CD4-positive, alpha-beta T cell treated with Interleukin-2 at 100 ng/mL for 4 hours (primary cell): ENCODE data around the gene ACOT9.
A peak's percentile ranks its signal among the peaks of the same experiment; 100 is the strongest.
"Not testable (repeated sequence)": the region's sequence is repeated elsewhere in the genome, so short reads cannot be mapped to it uniquely, and the experiment has no call there.

Experiments used
- DNase-seq: peaks from one replicate; pipeline ENCODE4 v3.0.0-alpha.2; 2020; ENCODE audit warnings: low spot score

ACOT9 gene

GRCh38 chrX:23694606-23695005, 48.5 kb downstream of the ACOT9 start:
- DNase-seq = peak; percentile 48

DNA sequence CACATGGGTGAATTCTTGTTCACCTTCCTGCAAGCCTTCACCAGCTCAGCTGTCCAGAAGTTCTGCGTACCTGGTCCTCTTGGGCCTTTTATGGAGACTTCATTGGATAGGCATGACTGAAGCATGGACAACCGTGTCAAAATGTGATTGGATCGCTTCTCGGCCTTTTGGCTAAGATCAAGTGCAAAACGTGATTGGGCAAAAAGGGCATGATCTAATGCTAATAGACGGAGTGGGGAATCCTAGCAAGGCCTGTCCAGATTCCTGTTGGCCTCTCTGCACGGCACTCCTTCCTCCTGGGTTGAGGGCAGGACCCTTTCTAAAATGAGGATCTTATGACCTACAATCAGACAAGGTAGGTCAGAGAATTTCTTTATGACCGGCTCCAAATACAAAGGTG, 50.9 kb downstream of the ACOT9 start:
- no peak for DNase-seq

DNA sequence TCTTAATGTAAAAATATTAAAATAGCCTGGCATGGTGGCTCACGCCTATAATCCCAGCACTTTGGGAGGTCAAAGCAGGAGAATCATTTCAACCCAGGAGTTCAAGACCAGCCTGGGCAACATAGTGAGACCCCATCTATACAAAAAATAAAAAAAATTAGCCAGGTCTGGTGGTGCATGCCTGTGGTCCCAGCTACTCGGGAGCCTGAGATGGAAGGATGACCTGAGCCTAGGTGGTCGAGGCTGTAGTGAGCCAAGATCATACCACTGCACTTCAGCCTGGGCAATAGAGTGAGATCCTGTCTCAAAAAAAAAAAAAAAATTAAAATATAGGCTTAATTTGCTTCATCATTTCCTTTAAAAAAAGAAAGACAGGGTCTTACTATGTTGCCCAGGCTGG, 66.6 kb downstream of the ACOT9 start:
- not testable (repeated sequence) for DNase-seq

DNA sequence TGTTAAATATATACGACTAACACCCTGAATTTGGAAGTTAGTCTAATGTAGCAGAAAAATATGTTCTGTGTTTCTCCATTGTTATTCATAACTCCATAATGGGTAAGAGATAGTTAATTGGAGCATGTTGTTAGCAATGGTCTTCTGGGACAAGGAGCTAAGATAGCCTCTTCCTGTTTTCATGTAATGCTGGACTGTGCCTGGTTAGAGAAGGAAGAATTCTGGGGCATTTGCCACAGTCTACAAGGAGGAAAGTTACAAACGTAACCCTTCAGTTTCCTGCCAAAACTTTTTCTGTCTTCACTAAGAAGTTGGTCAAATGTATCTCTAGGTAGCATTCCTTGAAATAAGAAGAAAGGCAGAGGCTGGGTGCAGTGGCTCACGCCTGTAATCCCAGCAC, 70.0 kb downstream of the ACOT9 start:
- DNase-seq = no peak

DNA sequence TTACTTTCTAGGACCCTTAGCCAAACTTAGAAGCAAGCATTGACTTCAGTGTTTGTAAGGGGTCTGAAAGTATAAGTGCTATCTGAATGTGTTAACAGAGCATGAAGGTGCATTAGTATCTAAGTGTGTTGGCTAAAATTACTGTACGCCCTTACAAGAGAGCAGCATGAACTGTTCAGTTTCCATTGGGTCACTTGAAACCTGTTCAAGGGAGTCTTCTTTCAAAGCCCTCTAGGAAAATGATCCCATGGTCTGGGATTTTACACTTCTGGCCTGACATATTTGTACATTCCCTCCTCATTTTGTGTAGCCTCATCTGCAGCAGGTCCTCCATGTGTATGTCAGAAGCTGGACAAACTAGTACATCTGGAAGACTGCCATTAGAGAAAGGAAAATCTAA, 72.5 kb downstream of the ACOT9 start:
- DNase-seq = no peak

DNA sequence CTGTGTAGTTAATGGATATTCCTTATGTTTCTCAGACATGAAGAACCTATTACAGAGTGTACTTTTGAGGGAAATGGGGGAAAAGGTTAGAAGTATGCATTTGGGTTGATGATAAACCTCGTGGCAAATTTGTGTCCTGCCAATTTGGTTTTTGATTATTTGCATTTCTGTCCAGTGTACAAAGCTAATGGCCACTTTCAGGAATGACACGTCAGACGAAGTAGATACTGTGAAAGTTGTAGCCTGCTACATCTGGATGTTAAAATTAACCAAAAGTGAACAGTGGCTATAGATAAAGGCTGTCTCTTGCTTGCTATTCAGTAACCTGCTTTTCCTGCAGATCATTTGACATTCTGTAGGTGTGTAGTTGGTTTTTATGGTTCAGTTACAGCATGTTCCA, 74.7 kb downstream of the ACOT9 start:
- no peak for DNase-seq

GRCh38 chrX:23667239-23668177, 75.6 kb downstream of the ACOT9 start, which contains the start of gene PRDX4:
Gene PRDX4 (plus strand): TSS chrX:23667493. CDS start chrX:23667571, 78 bp downstream.
- DNase-seq = peak; percentile 71

DNA sequence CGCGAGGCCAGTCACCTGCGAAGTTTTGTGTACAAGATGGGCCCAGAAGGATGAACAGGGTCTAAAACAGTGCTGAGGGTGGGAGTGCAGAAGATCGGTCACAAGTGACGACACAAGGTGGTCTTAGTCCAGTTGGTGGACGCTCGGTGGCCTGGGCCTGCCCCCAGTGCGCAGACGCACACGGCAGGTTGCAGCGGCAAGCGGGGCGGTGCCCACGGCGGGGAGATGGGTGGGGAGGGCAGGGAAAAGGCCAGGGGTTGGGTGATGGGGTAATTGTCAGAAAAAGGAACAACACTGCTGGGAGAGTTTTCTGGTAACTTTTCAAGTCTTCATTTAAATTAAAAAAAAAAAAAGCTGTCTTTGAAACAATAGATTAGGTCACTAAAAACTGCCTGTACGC, 76.8 kb downstream of the ACOT9 start:
- no peak for DNase-seq

GRCh38 chrX:23664496-23664895, 78.6 kb downstream of the ACOT9 start:
- DNase-seq = no peak

GRCh38 chrX:23662853-23663252, 80.2 kb downstream of the ACOT9 start:
- peak; percentile 6 for DNase-seq

DNA sequence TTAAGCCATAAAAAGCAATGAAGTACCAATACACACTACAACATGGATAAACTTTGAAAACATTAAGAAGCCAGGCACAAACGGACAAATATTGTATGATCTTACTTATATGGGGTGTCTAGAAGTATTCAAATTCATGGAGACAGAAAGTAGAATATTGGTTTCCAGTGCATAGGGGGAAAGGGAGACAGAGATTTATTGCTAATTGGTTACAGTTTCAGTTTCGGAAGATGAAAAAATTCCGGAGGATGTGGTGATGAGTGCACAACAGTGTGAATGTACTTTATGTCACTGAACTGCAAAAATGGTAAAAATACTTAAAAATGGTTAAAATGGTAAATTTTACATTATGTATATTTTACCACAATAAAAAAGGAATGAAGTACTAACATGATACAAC, 80.9 kb downstream of the ACOT9 start:
- DNase-seq = peak; percentile 48

GRCh38 chrX:23661671-23662070, 81.4 kb downstream of the ACOT9 start:
- DNase-seq = no peak

- DNase-seq = no peak
Measured at GRCh38 chrX:23660766-23661132, 82.3 kb downstream of the ACOT9 start.

- not testable (repeated sequence) for DNase-seq
Measured at GRCh38 chrX:23660083-23660765, 82.9 kb downstream of the ACOT9 start.

DNA sequence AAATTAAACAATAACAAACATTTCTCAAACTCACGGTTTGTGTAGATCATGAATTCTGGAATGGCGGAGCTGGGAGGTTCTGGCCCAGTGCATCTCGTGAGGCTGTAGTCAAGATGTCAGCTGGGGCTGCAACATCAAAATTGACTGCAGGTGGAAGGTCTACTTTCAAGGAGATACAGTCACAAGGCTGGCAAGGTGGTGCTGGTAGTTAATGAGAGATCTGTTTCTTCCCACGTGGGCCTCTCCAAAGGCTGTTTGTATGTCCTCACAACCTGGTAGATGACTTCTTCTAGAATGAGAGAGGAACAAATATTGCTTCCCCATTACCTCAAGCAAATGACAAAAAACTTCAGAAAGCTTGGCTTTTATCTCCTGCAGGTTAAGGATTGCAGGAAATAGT, 83.7 kb downstream of the ACOT9 start:
- DNase-seq = no peak

DNA sequence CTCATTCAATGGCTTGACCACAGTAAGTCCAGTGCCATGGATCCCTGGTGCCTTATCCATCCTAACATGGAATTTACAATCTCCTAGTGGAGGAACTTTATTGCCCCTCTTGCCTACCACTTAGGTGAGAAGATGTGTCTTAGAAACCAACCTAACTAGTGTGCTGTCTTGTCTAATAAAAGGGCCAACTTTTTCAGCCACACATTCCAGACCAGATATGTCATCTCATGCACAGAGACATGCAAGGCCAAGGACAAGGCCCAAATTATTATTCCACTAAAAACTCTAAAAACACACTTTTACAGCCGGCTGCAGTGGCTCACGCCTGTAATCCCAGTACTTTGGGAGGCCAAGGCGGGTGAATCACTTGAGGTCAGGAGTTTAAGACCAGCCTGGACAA, 86.4 kb downstream of the ACOT9 start:
- DNase-seq = no peak

DNA sequence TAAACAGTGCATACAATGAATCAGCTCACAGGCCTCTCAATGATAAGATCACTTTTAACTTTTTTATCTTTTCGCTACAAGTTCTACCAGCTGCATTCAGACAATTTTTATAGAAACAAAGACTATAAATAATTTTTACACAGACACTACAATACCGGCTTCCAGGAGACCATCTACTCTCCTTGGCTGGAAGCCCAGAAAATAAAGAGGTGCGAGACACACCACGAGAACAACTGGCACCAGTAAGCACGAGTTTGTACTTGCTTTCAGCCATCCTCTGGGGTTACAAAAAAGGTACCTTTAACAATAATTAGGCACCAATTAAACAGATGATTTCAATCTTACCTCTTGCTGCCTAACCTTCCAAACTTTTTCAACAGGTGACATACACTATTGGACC, 87.0 kb downstream of the ACOT9 start:
- DNase-seq = no peak
